Esophagus mucosa (tissue), 1 donor: ENCODE measurements around the gene NCR3LG1. TPM values are rescaled to one million over a fixed set of nuclear protein-coding genes. Genes with fewer than 3 reads are reported as not detected.

Experiments used
- ATAC-seq: fragments of 200-7000 bp; cut with Tn5 transposase; one replicate; pipeline ENCODE4 v1.9.1; 2020
- total RNA-seq: library from RNA; stranded (reverse); gene quantifications from one replicate; pipeline ENCODE4 v1.2.4, GENCODE V29; 2023
- donor health status: DM: yes; HTN: yes; CAD: no.

Gene NCR3LG1
- total RNA-seq, 1 donor from 2014 or later = 1.4 TPM

- ATAC-seq = no peak
Measured at GRCh38 chr11:17395554-17395961, 44.0 kb downstream of the NCR3LG1 start.

- ATAC-seq = no peak
Measured at GRCh38 chr11:17395978-17396377, 44.4 kb downstream of the NCR3LG1 start.

GRCh38 chr11:17396598-17397310, 45.2 kb downstream of the NCR3LG1 start:
- no peak for ATAC-seq

- no peak for ATAC-seq
Measured at GRCh38 chr11:17397311-17398002, 45.9 kb downstream of the NCR3LG1 start.

GRCh38 chr11:17399236-17399635, 47.6 kb downstream of the NCR3LG1 start:
- ATAC-seq = no peak

GRCh38 chr11:17400048-17400775, 48.6 kb downstream of the NCR3LG1 start:
- ATAC-seq = no peak

GRCh38 chr11:17401316-17401715, 49.7 kb downstream of the NCR3LG1 start:
- no peak for ATAC-seq

GRCh38 chr11:17401841-17402240, 50.2 kb downstream of the NCR3LG1 start:
- no peak for ATAC-seq

- ATAC-seq = no peak
Measured at GRCh38 chr11:17402486-17402885, 50.9 kb downstream of the NCR3LG1 start.

GRCh38 chr11:17403980-17404759, 52.6 kb downstream of the NCR3LG1 start:
- ATAC-seq = no peak

- peak; percentile 30 for ATAC-seq
Measured at GRCh38 chr11:17405232-17406005, 53.8 kb downstream of the NCR3LG1 start.

- ATAC-seq = no peak
Measured at GRCh38 chr11:17406082-17406817, 54.6 kb downstream of the NCR3LG1 start.

GRCh38 chr11:17406818-17407149, 55.2 kb downstream of the NCR3LG1 start:
- ATAC-seq = no peak

GRCh38 chr11:17407575-17407974, 56.0 kb downstream of the NCR3LG1 start:
- ATAC-seq = no peak

GRCh38 chr11:17408026-17408425, 56.4 kb downstream of the NCR3LG1 start:
- no peak for ATAC-seq

GRCh38 chr11:17408641-17409040, 57.0 kb downstream of the NCR3LG1 start:
- no peak for ATAC-seq

GRCh38 chr11:17410606-17411379, 59.2 kb downstream of the NCR3LG1 start:
- no peak for ATAC-seq

GRCh38 chr11:17411418-17411817, 59.8 kb downstream of the NCR3LG1 start:
- ATAC-seq = no peak

GRCh38 chr11:17412488-17413180, 61.0 kb downstream of the NCR3LG1 start:
- ATAC-seq = no peak
